ENCODE measurements around the gene RPL37.

Gene RPL37

GRCh38 chr5:40780199-40780598, 54.8 kb downstream of the RPL37 start:
- H3K4me3 ChIP-seq (ENCODE audit: low read length), result no peak overlapping the region
- DNase-seq (ENCODE audit: low read depth, low spot score), result no peak

GRCh38 chr5:40779561-40779960, 55.5 kb downstream of the RPL37 start:
- H3K4me3 ChIP-seq (ENCODE audit: low read length), result no peak overlapping the region
- no peak for DNase-seq (ENCODE audit: low read depth, low spot score)

GRCh38 chr5:40778133-40778532, 56.9 kb downstream of the RPL37 start:
- DNase-seq (ENCODE audit: low read depth, low spot score), result no peak

GRCh38 chr5:40776658-40776977, 58.4 kb downstream of the RPL37 start:
- DNase-seq (ENCODE audit: low read depth, low spot score), result no peak
- no peak overlapping the region for H3K4me3 ChIP-seq (ENCODE audit: low read length)

More at GRCh38 chr5:40778133-40778532, 56.9 kb downstream of the RPL37 start:
- no peak overlapping the region for H3K4me3 ChIP-seq (ENCODE audit: low read length)

GRCh38 chr5:40775846-40776657, 59.0 kb downstream of the RPL37 start:
- no peak overlapping the region for H3K4me3 ChIP-seq (ENCODE audit: low read length)
- no peak for DNase-seq (ENCODE audit: low read depth, low spot score)

All from Jurkat, Clone E6-1 (cell line).